HEK293 (cell line): ENCODE measurements around the gene DIP2A.

ENCODE experiments used
- CTCF ChIA-PET: fragments of 350-600 bp; formaldehyde crosslinking; extraction: SDS; loops from one replicate; lab custom pipeline; 2021; ENCODE audit warnings: antibody characterized with exemption; lab: Yijun Ruan, JAX
- POLR2A ChIA-PET: fragments of 300-600 bp; formaldehyde crosslinking; extraction: SDS; loops from one replicate; lab custom pipeline; 2020; ENCODE audit warnings: antibody characterized with exemption, inconsistent platforms; lab: Yijun Ruan, JAX
- H3K27ac ChIP-seq: fragments of 200-500 bp; sonication (Bioruptor generic); 2 replicates; pipeline ENCODE4 v1.5.1; 2014; ENCODE audit warnings: low read depth, low read length, control low read depth, inconsistent platforms; ENCODE audit errors: extremely low read depth
- H3K36me3 ChIP-seq, 2 experiments: fragments of 200-500 bp in 1 of 2; sonication (Bioruptor generic) in 1 of 2; 1 replicate in 1 of 2; 2 replicates in 1 of 2; pipeline ENCODE4 v1.5.1; 2014 to 2017; ENCODE audit warnings: inconsistent platforms in 2 of 2, low read length in 2 of 2; ENCODE audit not compliant: control insufficient read depth in 2 of 2, insufficient read depth in 1 of 2
- H3K4me1 ChIP-seq: fragments of 200-500 bp; sonication (Bioruptor generic); 2 replicates; pipeline ENCODE4 v1.5.1; 2014; ENCODE audit warnings: mild to moderate bottlenecking, low read length, inconsistent platforms; ENCODE audit not compliant: control insufficient read depth, insufficient read depth
- H3K4me3 ChIP-seq: 2 replicates; pipeline ENCODE4 v1.5.1; 2011; ENCODE audit warnings: low read depth, mild to moderate bottlenecking, control low read depth, low read length, moderate library complexity
- H3K9me3 ChIP-seq: fragments of 200-500 bp; sonication (Bioruptor generic); 2 replicates; pipeline ENCODE4 v1.5.1; 2014; ENCODE audit warnings: low read depth, low read length, inconsistent platforms; ENCODE audit not compliant: control insufficient read depth, insufficient read depth
- ELK4 ChIP-seq: IDR thresholded peaks from 2 replicates; pipeline ENCODE4 v1.6.1; 2011; ENCODE audit warnings: mild to moderate bottlenecking, low read depth, low read length, borderline replicate concordance
- FEZF1 ChIP-seq: fragments of 450-650 bp; formaldehyde crosslinking; IDR thresholded peaks from 2 replicates; pipeline ENCODE4 v1.5.1; 2016; ENCODE audit warnings: missing biosample characterization, missing genetic modification characterization
- GFI1B ChIP-seq: fragments of 450-650 bp; formaldehyde crosslinking; IDR thresholded peaks from 2 replicates; pipeline ENCODE4 v1.5.1; 2016; ENCODE audit warnings: missing biosample characterization, missing genetic modification characterization
- KLF16 ChIP-seq: fragments of 450-650 bp; formaldehyde crosslinking; IDR thresholded peaks from 2 replicates; pipeline ENCODE4 v1.5.1; 2017; ENCODE audit warnings: missing biosample characterization, missing genetic modification characterization
- MZF1 ChIP-seq: fragments of 450-650 bp; formaldehyde crosslinking; IDR thresholded peaks from 2 replicates; pipeline ENCODE4 v1.5.1; 2017; ENCODE audit warnings: missing biosample characterization, missing genetic modification characterization, borderline replicate concordance
- REPIN1 ChIP-seq: fragments of 450-650 bp; formaldehyde crosslinking; IDR thresholded peaks from 2 replicates; pipeline ENCODE4 v1.5.1; 2017; ENCODE audit warnings: missing biosample characterization, missing genetic modification characterization, low read depth
- SALL2 ChIP-seq: fragments of 450-650 bp; formaldehyde crosslinking; IDR thresholded peaks from 2 replicates; pipeline ENCODE4 v1.5.0; 2017; ENCODE audit warnings: missing biosample characterization, mild to moderate bottlenecking, missing genetic modification characterization, borderline replicate concordance
- SCRT2 ChIP-seq: fragments of 450-650 bp; formaldehyde crosslinking; IDR thresholded peaks from 2 replicates; pipeline ENCODE4 v1.5.1; 2016; ENCODE audit warnings: missing biosample characterization, missing genetic modification characterization
- SP3 ChIP-seq: fragments of 450-650 bp; formaldehyde crosslinking; IDR thresholded peaks from 2 replicates; pipeline ENCODE4 v1.5.1; 2016; ENCODE audit warnings: missing biosample characterization, missing genetic modification characterization
- SP7 ChIP-seq: fragments of 450-650 bp; formaldehyde crosslinking; IDR thresholded peaks from 2 replicates; pipeline ENCODE4 v1.5.1; 2016; ENCODE audit warnings: missing biosample characterization, missing genetic modification characterization
- WT1 ChIP-seq: fragments of 450-650 bp; formaldehyde crosslinking; IDR thresholded peaks from 2 replicates; pipeline ENCODE4 v1.5.1; 2016; ENCODE audit warnings: missing biosample characterization, missing genetic modification characterization
- ZEB2 ChIP-seq: fragments of 450-650 bp; formaldehyde crosslinking; IDR thresholded peaks from 2 replicates; pipeline ENCODE4 v1.5.1; 2016; ENCODE audit warnings: missing biosample characterization, missing genetic modification characterization
- ZNF112 ChIP-seq: fragments of 450-650 bp; formaldehyde crosslinking; IDR thresholded peaks from 2 replicates; pipeline ENCODE4 v1.5.0; 2017; ENCODE audit warnings: missing biosample characterization, missing genetic modification characterization
- ZNF155 ChIP-seq: fragments of 450-650 bp; formaldehyde crosslinking; IDR thresholded peaks from 2 replicates; pipeline ENCODE4 v1.5.1; 2016; ENCODE audit warnings: missing biosample characterization, missing genetic modification characterization
- ZNF169 ChIP-seq: fragments of 450-650 bp; formaldehyde crosslinking; IDR thresholded peaks from 2 replicates; pipeline ENCODE4 v1.5.1; 2016; ENCODE audit warnings: missing biosample characterization, missing genetic modification characterization
- ZNF223 ChIP-seq: fragments of 450-650 bp; formaldehyde crosslinking; IDR thresholded peaks from 2 replicates; pipeline ENCODE4 v1.5.1; 2016; ENCODE audit warnings: missing biosample characterization, missing genetic modification characterization
- ZNF23 ChIP-seq: fragments of 450-650 bp; formaldehyde crosslinking; IDR thresholded peaks from 2 replicates; pipeline ENCODE4 v1.5.1; 2016; ENCODE audit warnings: missing biosample characterization, missing genetic modification characterization, borderline replicate concordance
- ZNF350 ChIP-seq: fragments of 450-650 bp; formaldehyde crosslinking; IDR thresholded peaks from 2 replicates; pipeline ENCODE4 v1.5.0; 2017; ENCODE audit warnings: missing biosample characterization, mild to moderate bottlenecking, missing genetic modification characterization
- ZNF404 ChIP-seq: fragments of 450-650 bp; formaldehyde crosslinking; IDR thresholded peaks from 2 replicates; pipeline ENCODE4 v1.5.1; 2017; ENCODE audit warnings: missing biosample characterization, missing genetic modification characterization
- ZNF426 ChIP-seq: fragments of 450-650 bp; formaldehyde crosslinking; IDR thresholded peaks from 2 replicates; pipeline ENCODE4 v1.5.1; 2017; ENCODE audit warnings: missing biosample characterization, missing genetic modification characterization, mild to moderate bottlenecking, inconsistent platforms, moderate library complexity
- ZNF529 ChIP-seq: fragments of 450-650 bp; formaldehyde crosslinking; IDR thresholded peaks from 2 replicates; pipeline ENCODE4 v1.5.1; 2017; ENCODE audit warnings: missing genetic modification characterization, missing biosample characterization; ENCODE audit not compliant: insufficient replicate concordance
- ZNF544 ChIP-seq: fragments of 450-650 bp; formaldehyde crosslinking; IDR thresholded peaks from 2 replicates; pipeline ENCODE4 v1.5.0; 2017; ENCODE audit warnings: missing biosample characterization, missing genetic modification characterization
- ZNF664 ChIP-seq: fragments of 450-650 bp; formaldehyde crosslinking; IDR thresholded peaks from 2 replicates; pipeline ENCODE4 v1.5.1; 2016; ENCODE audit warnings: missing biosample characterization, missing genetic modification characterization
- ZNF701 ChIP-seq: fragments of 450-650 bp; formaldehyde crosslinking; IDR thresholded peaks from 2 replicates; pipeline ENCODE4 v1.5.1; 2016; ENCODE audit warnings: missing biosample characterization, missing genetic modification characterization
- ZNF704 ChIP-seq: fragments of 450-650 bp; formaldehyde crosslinking; IDR thresholded peaks from 2 replicates; pipeline ENCODE4 v1.5.1; 2016; ENCODE audit warnings: missing biosample characterization, missing genetic modification characterization
- ZNF768 ChIP-seq: fragments of 450-650 bp; formaldehyde crosslinking; IDR thresholded peaks from 2 replicates; pipeline ENCODE4 v1.5.1; 2018; ENCODE audit warnings: missing biosample characterization, mild to moderate bottlenecking, missing genetic modification characterization
- ZSCAN16 ChIP-seq: fragments of 450-650 bp; formaldehyde crosslinking; IDR thresholded peaks from 2 replicates; pipeline ENCODE4 v1.5.1; 2016; ENCODE audit warnings: missing biosample characterization, missing genetic modification characterization
- TF ChIP-seq, protein P1 (sequence below): fragments of 450-650 bp; formaldehyde crosslinking; IDR thresholded peaks from 2 replicates; pipeline ENCODE4 v1.5.1; 2017; ENCODE audit warnings: missing biosample characterization, missing genetic modification characterization

Gene DIP2A

DNA sequence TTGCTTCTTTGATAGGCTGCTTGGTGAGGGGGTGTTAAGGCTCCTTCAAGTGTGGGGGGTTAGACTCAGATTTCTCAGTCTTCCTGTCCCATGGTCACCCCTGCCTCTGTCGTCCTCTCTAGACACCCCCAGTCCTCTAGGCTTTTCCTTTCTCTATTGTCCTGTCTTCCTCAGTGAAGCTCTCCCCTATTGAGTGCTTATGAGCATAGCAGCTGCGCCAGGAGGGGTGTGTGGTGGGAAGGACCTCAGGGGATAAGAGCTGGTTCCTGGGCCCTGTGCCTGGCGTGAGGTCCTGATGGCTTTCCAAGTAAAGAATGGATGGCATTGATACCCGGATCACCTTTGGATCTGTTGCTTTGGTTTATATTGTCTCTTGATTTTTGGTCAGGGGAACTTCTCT lies 69.1 kb downstream of the DIP2A start:
- H3K4me3 ChIP-seq: no peak overlapping the region
- CTCF ChIA-PET: interaction anchor here (0.6 kb wide), 1 partner anchor 28 kb away, joined by 4 read pairs; no protein-coding TSS in a partner anchor

GRCh38 chr21:46532080-46532479 lies 73.4 kb downstream of the DIP2A start:
- POLR2A ChIA-PET: no interaction called here
- Histone ChIP-seq H3K4me1 (peaks cover 4% of the 10 kb centered on the region; the same call in 1 of the 2 replicates), H3K9me3 (no peaks in the 10 kb centered on the region), H3K27ac (no peak overlapping the region), H3K4me3 (no peak overlapping the region), H3K36me3 (peaks cover 21 to 37% of the 10 kb centered on the region in 2 experiments)
- TF ChIP-seq ZNF768 (tag by site-specific recombination) (no peak), FEZF1 (tag by site-specific recombination) (no peak), ZNF701 (no peak), ZNF112 (tag by site-specific recombination) (no peak), SCRT2 (tag by site-specific recombination) (no peak), ZNF350 (no peak), ZSCAN16 (tag by site-specific recombination) (no peak), ZEB2 (tag by site-specific recombination) (no peak), REPIN1 (tag by site-specific recombination) (no peak), ZNF155 (tag by site-specific recombination) (no peak), ZNF169 (no peak), ZNF223 (tag by site-specific recombination) (no peak), SP3 (tag by site-specific recombination) (no peak), ZNF529 (tag by site-specific recombination) (no peak), SALL2 (no peak), ZNF664 (tag by site-specific recombination) (no peak)
- CTCF ChIA-PET: interaction anchor here (0.6 to 0.9 kb wide), 2 partner anchors 9 to 47 kb away, joined by 3 to 5 read pairs; no protein-coding TSS in a partner anchor

More for the DNA sequence above, 69.1 kb downstream of the DIP2A start:
- H3K36me3 ChIP-seq: peaks cover 8 to 21% of the 10 kb centered on the region in 2 experiments
- no peak overlapping the region for H3K27ac ChIP-seq
- TF ChIP-seq ZNF426 (tag by site-specific recombination) (no peak), SP7 (tag by site-specific recombination) (no peak), ZNF404 (tag by site-specific recombination) (no peak), ZNF23 (tag by site-specific recombination) (no peak), ZNF704 (tag by site-specific recombination) (no peak), WT1 (tag by site-specific recombination) (no peak), ZNF768 (tag by site-specific recombination) (no peak), ZNF544 (no peak), KLF16 (tag by site-specific recombination) (no peak), GFI1B (no peak), ELK4 (no peak), MZF1 (no peak)
- TF ChIP-seq, protein P1, sequence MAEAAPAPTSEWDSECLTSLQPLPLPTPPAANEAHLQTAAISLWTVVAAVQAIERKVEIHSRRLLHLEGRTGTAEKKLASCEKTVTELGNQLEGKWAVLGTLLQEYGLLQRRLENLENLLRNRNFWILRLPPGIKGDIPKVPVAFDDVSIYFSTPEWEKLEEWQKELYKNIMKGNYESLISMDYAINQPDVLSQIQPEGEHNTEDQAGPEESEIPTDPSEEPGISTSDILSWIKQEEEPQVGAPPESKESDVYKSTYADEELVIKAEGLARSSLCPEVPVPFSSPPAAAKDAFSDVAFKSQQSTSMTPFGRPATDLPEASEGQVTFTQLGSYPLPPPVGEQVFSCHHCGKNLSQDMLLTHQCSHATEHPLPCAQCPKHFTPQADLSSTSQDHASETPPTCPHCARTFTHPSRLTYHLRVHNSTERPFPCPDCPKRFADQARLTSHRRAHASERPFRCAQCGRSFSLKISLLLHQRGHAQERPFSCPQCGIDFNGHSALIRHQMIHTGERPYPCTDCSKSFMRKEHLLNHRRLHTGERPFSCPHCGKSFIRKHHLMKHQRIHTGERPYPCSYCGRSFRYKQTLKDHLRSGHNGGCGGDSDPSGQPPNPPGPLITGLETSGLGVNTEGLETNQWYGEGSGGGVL: no peak
- no peaks in the 10 kb centered on the region for H3K4me1 ChIP-seq
- POLR2A ChIA-PET: no interaction called here
- no peaks in the 10 kb centered on the region for H3K9me3 ChIP-seq
